ENCODE results near the gene METRNL.
"Not testable (repeated sequence)": the region's sequence is repeated elsewhere in the genome, so short reads cannot be mapped to it uniquely, and the experiment has no call there.

Gene METRNL

GRCh38 chr17:83052241-83052564, 27.2 kb upstream of the METRNL start:
- DNase-seq (ENCODE audit: low spot score) = no peak

DNA sequence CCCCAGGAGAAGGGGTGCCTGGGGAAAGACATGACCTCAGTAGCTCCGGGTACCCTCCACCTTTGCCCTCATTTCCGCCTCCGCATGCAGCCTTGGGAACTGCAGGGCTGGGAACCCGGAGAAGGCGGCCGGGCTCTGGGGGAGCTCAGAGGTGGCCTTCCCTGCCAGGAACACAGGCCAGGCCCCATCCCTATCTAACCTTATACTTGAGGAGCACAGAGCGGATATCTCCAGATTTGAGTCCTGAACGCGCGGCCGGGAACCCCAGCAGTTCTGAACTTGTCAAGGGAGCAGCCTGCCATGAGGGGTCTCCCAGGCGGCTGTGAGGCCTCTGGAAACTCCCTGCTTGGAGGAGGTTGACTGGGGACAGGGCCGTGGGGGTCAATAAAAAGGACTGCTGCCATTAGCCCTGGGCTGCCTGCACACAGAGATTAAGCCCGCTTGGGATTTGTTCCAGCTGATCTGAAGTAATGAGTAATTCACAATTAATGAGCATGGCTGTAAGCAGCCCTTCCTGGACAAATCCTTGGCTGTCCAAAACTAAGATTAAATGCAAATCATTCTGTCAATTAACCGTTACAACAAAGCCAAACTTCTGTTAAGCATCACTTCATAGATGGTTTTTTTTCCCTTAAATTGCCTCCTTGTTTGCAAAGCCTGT, 26.3 kb upstream of the METRNL start:
- no peak for DNase-seq (ENCODE audit: low spot score)

- no peak for DNase-seq (ENCODE audit: low spot score)
Measured at GRCh38 chr17:83053739-83054451, 25.5 kb upstream of the METRNL start.

GRCh38 chr17:83054518-83055125, 24.8 kb upstream of the METRNL start:
- DNase-seq (ENCODE audit: low spot score) = no peak

- DNase-seq (ENCODE audit: low spot score) = not testable (repeated sequence)
Measured at GRCh38 chr17:83055176-83055575, 24.2 kb upstream of the METRNL start.

GRCh38 chr17:83055911-83056582, 23.4 kb upstream of the METRNL start:
- DNase-seq (ENCODE audit: low spot score) = no peak

DNA sequence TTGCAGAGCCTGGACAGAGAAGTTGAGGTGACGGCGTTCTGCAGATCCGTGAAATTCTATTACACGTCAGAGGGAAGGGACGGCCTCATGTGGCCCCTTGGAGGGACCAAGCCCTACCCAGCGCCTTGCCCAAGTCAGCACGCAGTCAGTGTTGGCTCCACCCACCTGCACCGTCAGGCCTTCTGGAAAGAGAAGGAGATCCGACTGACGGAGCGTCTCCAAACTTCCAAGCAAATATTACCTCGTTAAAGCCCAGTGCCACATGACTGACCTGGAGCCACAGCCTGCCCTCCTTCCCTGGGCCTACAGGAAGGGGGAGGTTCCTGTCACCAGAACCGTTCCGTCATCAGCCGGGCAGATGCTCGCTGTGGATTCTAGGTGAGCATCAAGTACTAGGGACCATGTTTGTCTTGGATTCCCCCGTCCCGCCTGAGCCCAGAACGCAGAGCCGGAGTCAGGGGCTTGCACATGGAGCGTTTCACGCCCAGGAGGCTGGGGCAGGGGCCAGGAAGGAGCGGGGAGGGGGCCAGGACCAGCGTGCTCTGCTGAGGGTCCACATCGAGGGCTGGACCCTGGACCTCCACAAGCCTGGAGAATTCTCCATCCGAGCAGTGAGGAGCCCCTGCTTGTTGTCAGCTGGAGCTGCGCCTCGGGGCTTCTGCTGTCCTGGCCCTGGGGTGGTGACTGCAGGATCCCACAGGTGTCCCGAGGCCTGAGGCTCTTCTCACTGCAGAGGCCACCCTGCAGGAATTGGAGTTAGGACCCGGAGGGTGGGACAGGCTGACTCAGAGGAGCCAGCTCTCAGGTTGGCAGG, 22.6 kb upstream of the METRNL start:
- no peak for DNase-seq (ENCODE audit: low spot score)

GRCh38 chr17:83057397-83057761, 22.0 kb upstream of the METRNL start:
- no peak for DNase-seq (ENCODE audit: low spot score)

DNA sequence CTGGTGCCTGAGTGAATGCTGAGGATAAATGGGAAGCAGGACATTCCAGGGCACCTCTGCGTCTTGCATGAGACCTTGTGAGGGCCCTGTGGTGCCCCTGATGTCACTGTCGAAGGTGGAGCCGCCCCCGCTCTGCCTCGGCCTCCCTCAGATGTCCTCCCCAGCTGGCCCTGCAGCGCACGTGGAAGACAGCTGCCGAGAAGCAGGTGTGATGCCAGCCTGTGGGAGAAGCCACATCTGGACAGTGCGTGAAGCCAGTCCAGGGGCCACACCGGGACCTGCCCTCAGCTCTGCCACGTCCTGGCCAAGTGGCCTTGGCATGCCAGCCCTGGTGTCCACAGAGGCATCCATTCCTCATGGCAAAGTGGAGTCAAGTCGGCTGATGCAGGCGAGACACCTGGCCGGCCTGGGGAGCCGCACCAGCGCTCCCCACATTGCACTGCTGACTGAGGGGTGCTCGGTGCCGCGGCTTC, 21.6 kb upstream of the METRNL start:
- DNase-seq (ENCODE audit: low spot score) = no peak

GRCh38 chr17:83058266-83058798, 21.1 kb upstream of the METRNL start:
- DNase-seq (ENCODE audit: low spot score) = no peak

- DNase-seq (ENCODE audit: low spot score) = no peak
Measured at GRCh38 chr17:83061586-83061985, 17.8 kb upstream of the METRNL start.

GRCh38 chr17:83062011-83062817, 17.2 kb upstream of the METRNL start:
- no peak for DNase-seq (ENCODE audit: low spot score)

GRCh38 chr17:83062818-83063671, 16.4 kb upstream of the METRNL start:
- no peak for DNase-seq (ENCODE audit: low spot score)

GRCh38 chr17:83064021-83064731, 15.2 kb upstream of the METRNL start:
- DNase-seq (ENCODE audit: low spot score) = no peak

DNA sequence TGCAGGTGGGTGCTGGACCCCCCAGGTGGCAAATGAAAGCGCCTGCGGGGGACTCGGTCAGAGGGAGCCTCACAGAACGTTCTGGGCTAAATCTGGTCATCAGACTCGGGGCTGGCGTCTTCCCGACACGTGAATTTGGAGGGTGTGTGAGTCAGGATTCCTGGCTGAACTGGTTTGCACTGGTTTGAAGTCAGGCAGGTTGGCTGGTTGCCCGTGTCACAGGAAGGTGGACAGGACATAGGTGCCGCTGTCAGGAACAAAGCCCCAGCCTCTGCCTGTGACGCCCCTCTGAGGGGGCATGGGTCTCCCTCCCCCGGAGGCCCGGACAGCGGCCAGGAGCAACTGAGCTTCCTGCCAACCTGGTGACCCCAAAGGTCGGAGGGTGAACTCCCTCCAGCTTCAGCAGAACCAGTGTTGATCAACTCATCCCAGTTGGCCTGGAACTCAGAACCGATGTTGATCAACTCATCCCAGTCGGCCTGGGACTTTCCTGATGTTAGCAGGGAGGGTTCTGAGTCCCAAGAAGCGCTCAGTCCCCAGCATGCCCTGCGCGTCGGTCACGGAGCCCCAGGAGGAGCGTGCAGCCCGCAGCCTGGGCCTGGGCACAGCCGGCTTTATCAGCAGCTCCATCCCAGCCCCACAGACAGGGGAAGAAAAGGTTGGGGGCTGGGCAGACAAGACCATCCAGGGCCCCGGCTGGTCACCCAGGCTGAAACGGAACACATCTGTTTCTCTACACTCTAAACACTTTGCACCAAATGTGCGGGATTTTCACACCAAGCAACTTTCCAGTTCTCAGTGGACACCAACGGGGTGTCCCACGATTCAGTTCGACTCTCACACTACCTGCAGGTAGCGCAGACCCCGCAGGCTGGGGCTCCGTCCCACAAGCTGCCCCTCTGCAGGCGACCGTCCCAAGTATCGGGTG, 14.4 kb upstream of the METRNL start:
- no peak for DNase-seq (ENCODE audit: low spot score)

DNA sequence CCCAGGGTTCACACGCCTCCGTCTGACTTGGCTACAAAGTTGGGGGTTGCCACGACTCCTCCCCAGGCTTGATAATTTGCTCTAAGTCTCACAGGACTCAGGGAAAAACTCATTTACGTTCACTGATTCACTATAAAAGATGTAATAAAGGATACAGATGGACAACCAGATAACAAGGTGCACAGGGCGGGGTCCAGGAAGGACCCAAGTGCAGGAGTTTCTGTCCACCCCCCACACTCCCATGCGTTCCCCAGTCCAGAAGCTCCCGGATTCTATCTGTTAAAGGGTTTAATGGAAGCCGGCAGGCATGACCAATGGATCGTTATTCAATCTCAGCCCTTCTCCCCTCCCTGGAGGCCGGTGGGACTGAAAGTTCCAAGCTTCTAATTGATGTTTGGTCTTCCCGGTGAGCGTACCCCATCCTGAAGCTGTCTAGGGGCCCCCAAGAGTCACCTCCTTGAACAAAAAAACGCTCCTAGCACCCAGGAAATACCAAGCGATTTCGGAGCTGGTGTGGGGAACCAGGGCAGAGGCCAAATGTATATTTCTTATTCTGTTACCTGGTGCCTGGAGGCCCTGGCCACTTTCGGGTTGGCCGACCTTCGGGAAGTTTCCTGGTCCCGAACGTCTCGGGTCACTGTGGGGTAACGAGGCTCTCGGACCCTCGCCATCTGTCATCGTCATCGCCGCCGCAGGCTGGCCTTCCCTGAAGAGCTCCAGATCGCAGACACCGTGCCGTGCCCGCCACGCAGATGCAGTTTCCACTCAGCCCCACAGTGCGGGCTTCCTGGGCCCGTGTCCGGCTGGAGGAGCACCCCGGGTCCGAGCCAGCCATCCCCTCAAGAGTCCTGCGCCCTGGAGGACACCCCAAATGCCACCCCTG, 13.5 kb upstream of the METRNL start:
- DNase-seq (ENCODE audit: low spot score) = no peak

DNA sequence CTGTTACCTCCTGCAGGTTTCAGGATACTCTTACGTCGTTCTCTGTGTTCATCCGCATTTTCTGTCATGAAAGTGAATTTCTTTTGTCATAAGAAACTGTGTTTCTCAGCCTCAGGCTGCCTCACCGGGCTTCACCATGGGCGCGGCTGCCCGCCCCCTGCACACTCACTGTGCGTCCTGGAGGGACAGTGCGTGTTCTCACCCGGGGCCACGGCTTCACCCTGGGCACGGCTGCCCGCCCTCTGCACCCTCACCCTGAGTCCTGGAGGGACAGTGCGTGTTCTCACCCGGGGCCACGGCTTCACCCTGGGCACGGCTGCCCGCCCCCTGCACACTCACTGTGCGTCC, 12.9 kb upstream of the METRNL start:
- not testable (repeated sequence) for DNase-seq (ENCODE audit: low spot score)
